ENCODE data around the gene DHH. TPM values are rescaled to one million over a fixed set of nuclear protein-coding genes. Genes with fewer than 3 reads are reported as not detected.
"Not testable (repeated sequence)": the region's sequence is repeated elsewhere in the genome, so short reads cannot be mapped to it uniquely, and the experiment has no call there.

Gene DHH
- polyA plus RNA-seq (ENCODE audit: insufficient read length) = 0.84 TPM

- no peak for DNase-seq
These were observed at the start of gene DHH for GRCh38 chr12:49094160-49094974. DHH (minus strand) TSS chr12:49094801; CDS start chr12:49094512, 289 bp downstream.

- no peak for DNase-seq
These were observed 49.8 kb upstream of the DHH start for GRCh38 chr12:49144384-49144783.

- DNase-seq = no peak
These were observed 44.4 kb upstream of the DHH start for GRCh38 chr12:49138999-49139398.

- DNase-seq = no peak
These were observed 44.0 kb upstream of the DHH start for GRCh38 chr12:49138587-49138986.

- no peak for DNase-seq
These were observed 42.9 kb upstream of the DHH start for GRCh38 chr12:49137476-49137875.

GRCh38 chr12:49136997-49137396 is 42.4 kb upstream of the DHH start:
- not testable (repeated sequence) for DNase-seq

GRCh38 chr12:49133590-49133989 is 39.0 kb upstream of the DHH start:
- no peak for DNase-seq

- no peak for DNase-seq
These were observed 38.4 kb upstream of the DHH start for GRCh38 chr12:49133014-49133413.

GRCh38 chr12:49131894-49132461 is 37.4 kb upstream of the DHH start:
- peak; percentile 55 for DNase-seq

GRCh38 chr12:49131051-49131893 is 36.7 kb upstream of the DHH start, which contains the start of gene TUBA1B:
TUBA1B (minus strand) TSS chr12:49131395; CDS start chr12:49131300, 95 bp downstream.
- DNase-seq = peak; percentile 94

GRCh38 chr12:49130151-49131050 is 35.8 kb upstream of the DHH start:
- peak; percentile 97 for DNase-seq

- no peak for DNase-seq
These were observed 34.9 kb upstream of the DHH start for GRCh38 chr12:49129332-49130150.

- DNase-seq = not testable (repeated sequence)
These were observed 33.4 kb upstream of the DHH start for GRCh38 chr12:49127971-49128370.

GRCh38 chr12:49126852-49127763 is 32.5 kb upstream of the DHH start:
- no peak for DNase-seq

- DNase-seq = no peak
These were observed 26.6 kb upstream of the DHH start for GRCh38 chr12:49121047-49121696.

- no peak for DNase-seq
These were observed 16.6 kb upstream of the DHH start for GRCh38 chr12:49111206-49111605.

GRCh38 chr12:49110464-49111155 is 16.0 kb upstream of the DHH start, which contains the start of gene LMBR1L:
LMBR1L (minus strand) TSS chr12:49110847; CDS start chr12:49110555, 292 bp downstream.
- peak; percentile 98 for DNase-seq

GRCh38 chr12:49109641-49110463 is 15.3 kb upstream of the DHH start:
- peak; percentile 42 for DNase-seq

Measured in hindlimb muscle (tissue), 1 donor.